GM18507 (cell line): ENCODE results near the gene TST.

Source experiments
- DNase-seq: peaks from one replicate; pipeline ENCODE4 v3.0.0; 2011; ENCODE audit warnings: low read depth; ENCODE audit not compliant: insufficient read length; ENCODE audit errors: extremely low spot score
- FAIRE-seq: peaks from 2 replicates; lab custom pipeline; 2011; peaks lifted over from hg19 to GRCh38; lab: Jason Lieb, UNC

TST gene

GRCh38 chr22:37054600-37055365, 35.5 kb upstream of the TST start:
- DNase-seq (no peak), FAIRE-seq (no peak)

- FAIRE-seq, result no peak
- DNase-seq, result no peak
Observed at GRCh38 chr22:37054056-37054395, 34.8 kb upstream of the TST start.

- DNase-seq (no peak), FAIRE-seq (no peak)
Observed at GRCh38 chr22:37053310-37054055, 34.2 kb upstream of the TST start.

GRCh38 chr22:37052386-37053309, 33.4 kb upstream of the TST start:
- no peak for FAIRE-seq

GRCh38 chr22:37051391-37052385, 32.4 kb upstream of the TST start, which contains the start of gene KCTD17:
Gene KCTD17 (plus strand): TSS chr22:37051742. CDS start chr22:37051761, 19 bp downstream.
- peak; percentile 95 for DNase-seq
- peak; percentile 81 for FAIRE-seq

More at GRCh38 chr22:37052386-37053309, 33.4 kb upstream of the TST start:
- DNase-seq, result no peak

GRCh38 chr22:37050913-37051312, 31.7 kb upstream of the TST start:
- FAIRE-seq, result no peak
- no peak for DNase-seq

- FAIRE-seq, result no peak
Observed at GRCh38 chr22:37049224-37049623, 30.0 kb upstream of the TST start.

GRCh38 chr22:37048133-37048532, 28.9 kb upstream of the TST start:
- DNase-seq (no peak), FAIRE-seq (no peak)

More at GRCh38 chr22:37049224-37049623, 30.0 kb upstream of the TST start:
- no peak for DNase-seq

GRCh38 chr22:37047006-37047405, 27.8 kb upstream of the TST start:
- no peak for FAIRE-seq
- DNase-seq, result no peak

GRCh38 chr22:37046589-37046988, 27.3 kb upstream of the TST start:
- DNase-seq (no peak), FAIRE-seq (no peak)

GRCh38 chr22:37045958-37046357, 26.7 kb upstream of the TST start:
- DNase-seq (no peak), FAIRE-seq (peak; percentile 44)

GRCh38 chr22:37044634-37045625, 25.7 kb upstream of the TST start:
- no peak for DNase-seq
- FAIRE-seq, result peak; percentile 39

GRCh38 chr22:37043828-37044538, 24.7 kb upstream of the TST start:
- peak; percentile 88 for FAIRE-seq
- DNase-seq, result peak; percentile 82

- no peak for DNase-seq
- no peak for FAIRE-seq
Observed at GRCh38 chr22:37043209-37043827, 24.1 kb upstream of the TST start.

GRCh38 chr22:37039466-37039865, 20.2 kb upstream of the TST start:
- no peak for FAIRE-seq
- DNase-seq, result no peak

GRCh38 chr22:37037669-37038068, 18.4 kb upstream of the TST start:
- FAIRE-seq, result no peak
- DNase-seq, result no peak
